IMR-90 (cell line): Measurements from ENCODE around the gene SEMA3E. TPM values are rescaled to one million over a fixed set of nuclear protein-coding genes. Genes with fewer than 3 reads are reported as not detected.

Experiments used
- ATAC-seq: fragments of 200-7000 bp; cut with Tn5 transposase; 2 replicates; pipeline ENCODE4 v1.9.1; 2020; ENCODE audit warnings: low read depth, mild to moderate bottlenecking, moderate library complexity
- BruUV-seq: library from RNA; stranded (reverse); fragments of 400-500 nt; replicated peaks from 2 replicates; lab custom pipeline; 2021; lab: Mats Ljungman, UMichigan
- CTCF ChIA-PET: fragments of 300-600 bp; formaldehyde crosslinking; extraction: SDS; loops from one replicate; lab custom pipeline; 2021; ENCODE audit warnings: antibody characterized with exemption; lab: Yijun Ruan, JAX
- POLR2A ChIA-PET: fragments of 300-600 bp; sonication (Branson Sonifier 250); formaldehyde crosslinking; loops from one replicate; lab custom pipeline; 2022; ENCODE audit warnings: antibody characterized with exemption; ENCODE audit not compliant: unreplicated experiment; lab: Charles Lee
- DNase-seq: peaks from one replicate; pipeline ENCODE4 v3.0.0; 2013
- H2AFZ ChIP-seq: replicated peaks from 2 replicates; pipeline ENCODE3; 2013; ENCODE audit warnings: low read length, mild to moderate bottlenecking; ENCODE audit not compliant: poor library complexity
- H2AK5ac ChIP-seq: 2 replicates; pipeline ENCODE4 v1.6.1; 2013; ENCODE audit warnings: low read depth, low read length, inconsistent platforms
- H2AK9ac ChIP-seq: replicated peaks from 2 replicates; pipeline ENCODE3; 2013; ENCODE audit warnings: mild to moderate bottlenecking, low read depth, low read length, moderate library complexity; ENCODE audit not compliant: poor library complexity
- H2BK120ac ChIP-seq: 2 replicates; pipeline ENCODE4 v1.6.1; 2013; ENCODE audit warnings: low read depth, low read length, inconsistent platforms
- H2BK15ac ChIP-seq: 3 replicates; pipeline ENCODE4 v1.6.1; 2013; ENCODE audit warnings: low read depth, low read length, inconsistent platforms
- H2BK20ac ChIP-seq: 2 replicates; pipeline ENCODE4 v1.6.1; 2013; ENCODE audit warnings: low read depth, mild to moderate bottlenecking, inconsistent platforms, low read length, moderate library complexity
- H2BK5ac ChIP-seq: 2 replicates; pipeline ENCODE4 v1.6.1; 2013; ENCODE audit warnings: mild to moderate bottlenecking, low read depth, low read length, inconsistent platforms; ENCODE audit not compliant: poor library complexity, severe bottlenecking
- H3K14ac ChIP-seq: replicated peaks from 2 replicates; pipeline ENCODE4 v1.6.1; 2013; ENCODE audit warnings: low read depth, low read length, inconsistent platforms
- H3K18ac ChIP-seq: 2 replicates; pipeline ENCODE4 v1.6.1; 2013; ENCODE audit warnings: low read depth, low read length, control low read depth
- H3K23ac ChIP-seq: 2 replicates; pipeline ENCODE4 v1.6.1; 2013; ENCODE audit warnings: low read depth, low read length, inconsistent platforms
- H3K27ac ChIP-seq: 2 replicates; pipeline ENCODE4 v1.5.1; 2013; ENCODE audit warnings: mild to moderate bottlenecking, control low read depth, low read length; ENCODE audit not compliant: insufficient read depth
- H3K27me3 ChIP-seq: 2 replicates; pipeline ENCODE4 v1.6.1; 2013; ENCODE audit warnings: low read length; ENCODE audit not compliant: control insufficient read depth, insufficient read depth
- H3K36me3 ChIP-seq: 2 replicates; pipeline ENCODE4 v1.6.1; 2013; ENCODE audit warnings: low read length, mixed read lengths; ENCODE audit not compliant: control insufficient read depth, insufficient read depth
- H3K4ac ChIP-seq: 2 replicates; pipeline ENCODE4 v1.6.1; 2013; ENCODE audit warnings: low read depth, low read length, inconsistent platforms
- H3K4me1 ChIP-seq: 2 replicates; pipeline ENCODE4 v1.6.1; 2013; ENCODE audit warnings: low read length, mixed read lengths; ENCODE audit not compliant: control insufficient read depth, insufficient read depth
- H3K4me2 ChIP-seq: 2 replicates; pipeline ENCODE4 v1.6.1; 2013; ENCODE audit warnings: low read depth, mild to moderate bottlenecking, control low read depth, low read length, moderate library complexity
- H3K4me3 ChIP-seq: 2 replicates; pipeline ENCODE4 v1.5.1; 2013; ENCODE audit warnings: low read depth, mild to moderate bottlenecking, control low read depth, low read length, moderate library complexity; ENCODE audit not compliant: insufficient read depth
- H3K56ac ChIP-seq: 2 replicates; pipeline ENCODE4 v1.6.1; 2013; ENCODE audit warnings: low read length, inconsistent platforms; ENCODE audit not compliant: insufficient read depth; ENCODE audit errors: extremely low read depth
- H3K79me1 ChIP-seq, 2 experiments: 2 replicates each; pipeline ENCODE4 v1.6.1; 2013; ENCODE audit warnings: low read length in 2 of 2, inconsistent platforms in 1 of 2, low read depth in 1 of 2
- H3K9ac ChIP-seq: 2 replicates; pipeline ENCODE4 v1.6.1; 2013; ENCODE audit warnings: low read depth, low read length, control low read depth
- H3K9me1 ChIP-seq: 2 replicates; pipeline ENCODE4 v1.6.1; 2013; ENCODE audit warnings: low read length, inconsistent platforms; ENCODE audit not compliant: insufficient read depth
- H3K9me3 ChIP-seq: 2 replicates; pipeline ENCODE4 v1.6.1; 2013; ENCODE audit warnings: low read length; ENCODE audit not compliant: control insufficient read depth, insufficient read depth
- H4K20me1 ChIP-seq: 2 replicates; pipeline ENCODE4 v1.6.1; 2013; ENCODE audit warnings: low read length, inconsistent platforms; ENCODE audit not compliant: insufficient read depth
- H4K5ac ChIP-seq: 2 replicates; pipeline ENCODE4 v1.6.1; 2013; ENCODE audit warnings: mild to moderate bottlenecking, low read depth, low read length, control low read depth
- H4K8ac ChIP-seq, 2 experiments: 2 replicates each; pipeline ENCODE4 v1.6.1; 2013; ENCODE audit warnings: low read depth in 2 of 2, low read length in 2 of 2, control low read depth in 1 of 2, inconsistent platforms in 1 of 2
- H4K91ac ChIP-seq: 2 replicates; pipeline ENCODE4 v1.6.1; 2013; ENCODE audit warnings: low read depth, low read length, inconsistent platforms; ENCODE audit not compliant: insufficient read depth
- BHLHE40 ChIP-seq: fragments of 150-350 bp; IDR thresholded peaks from 2 replicates; pipeline ENCODE4 v1.6.1; 2016; ENCODE audit warnings: mild to moderate bottlenecking, low read depth, low read length
- CEBPB ChIP-seq: IDR thresholded peaks from 2 replicates; pipeline ENCODE4 v1.6.1; 2012; ENCODE audit warnings: low read depth, low read length, improper control_type of control experiment
- CHD1 ChIP-seq: IDR thresholded peaks from 2 replicates; pipeline ENCODE4 v1.6.1; 2012; ENCODE audit warnings: low read depth, low read length, improper control_type of control experiment
- FOS ChIP-seq: fragments of 150-350 bp; IDR thresholded peaks from 2 replicates; pipeline ENCODE4 v1.6.1; 2016; ENCODE audit warnings: low read depth, low read length
- MAFK ChIP-seq: IDR thresholded peaks from 2 replicates; pipeline ENCODE4 v1.6.1; 2012; ENCODE audit warnings: low read depth, low read length, improper control_type of control experiment
- MAZ ChIP-seq: IDR thresholded peaks from 2 replicates; pipeline ENCODE4 v1.6.1; 2012; ENCODE audit warnings: low read depth, mild to moderate bottlenecking, low read length, improper control_type of control experiment, moderate library complexity, borderline replicate concordance
- MXI1 ChIP-seq: IDR thresholded peaks from 2 replicates; pipeline ENCODE4 v1.6.1; 2012; ENCODE audit warnings: low read depth, mild to moderate bottlenecking, low read length, moderate library complexity, borderline replicate concordance
- NFE2L2 ChIP-seq: fragments of 150-350 bp; IDR thresholded peaks from 2 replicates; pipeline ENCODE4 v1.6.1; 2016; ENCODE audit warnings: low read depth, mild to moderate bottlenecking, low read length
- POLR2A ChIP-seq: IDR thresholded peaks from 2 replicates; pipeline ENCODE4 v1.6.1; 2012; ENCODE audit warnings: mild to moderate bottlenecking, low read depth, low read length
- RAD21 ChIP-seq: IDR thresholded peaks from 2 replicates; pipeline ENCODE4 v1.6.1; 2012; ENCODE audit warnings: low read length, improper control_type of control experiment
- RCOR1 ChIP-seq: IDR thresholded peaks from 2 replicates; pipeline ENCODE4 v1.6.1; 2012; ENCODE audit warnings: mild to moderate bottlenecking, low read length, improper control_type of control experiment; ENCODE audit not compliant: insufficient replicate concordance
- RFX5 ChIP-seq: IDR thresholded peaks from 2 replicates; pipeline ENCODE4 v1.8.0; 2012; ENCODE audit warnings: low read depth, mild to moderate bottlenecking, low read length, moderate library complexity
- SMC3 ChIP-seq: fragments of 150-350 bp; IDR thresholded peaks from 2 replicates; pipeline ENCODE4 v1.6.1; 2016; ENCODE audit warnings: low read depth, mild to moderate bottlenecking, antibody characterized with exemption, low read length, moderate library complexity
- WGBS, 2 experiments: methylation state at CpG; one replicate each; pipeline versions ENCODE4 v1.1.5 to v1.1.7; 2013; ENCODE audit warnings: missing lambda C conversion rate in 2 of 2; ENCODE audit not compliant: insufficient read length in 1 of 2; ENCODE audit errors: extremely low coverage in 2 of 2; 5-methylcytosine and 5-hydroxymethylcytosine counted together
- dilution Hi-C: fragments of 300-500 bp; cut with HindIII; formaldehyde crosslinking; loops from one replicate; pipeline ENCODE4 v1.14.3; 2018; ENCODE audit warnings: low sequenced_read_pairs; ENCODE audit not compliant: unreplicated experiment
- in situ Hi-C: fragments of 300-500 bp; cut with MboI; formaldehyde crosslinking; loops from 3 replicates; pipeline ENCODE4 v1.14.3; 2019; ENCODE audit warnings: low sequenced_read_pairs, inconsistent platforms, mixed read lengths
- intact Hi-C: fragments of 100-400 bp; cut with micrococcal nuclease; formaldehyde crosslinking; loops from 2 replicates; pipeline ENCODE4 v1.10.0; 2022
- polyA plus RNA-seq, 3 experiments: library from polyadenylated mRNA; depleted of rRNA; stranded (reverse); fragments of >200 nt; gene quantifications; 2 replicates each; pipeline ENCODE4 v1.2.3, GENCODE V29; 2012; ENCODE audit warnings: low replicate concordance in 1 of 3
- total RNA-seq: library from RNA; depleted of rRNA; stranded (reverse); fragments of >200 nt; gene quantifications from 2 replicates; pipeline ENCODE4 v1.2.3, GENCODE V29; 2012
- TF ChIP-seq, protein P1 (sequence below): fragments of 150-350 bp; IDR thresholded peaks from 2 replicates; pipeline ENCODE4 v1.6.1; 2016; ENCODE audit warnings: low read depth, mild to moderate bottlenecking, low read length, moderate library complexity, borderline replicate concordance
- TF ChIP-seq, protein P2 (sequence below): conservative IDR thresholded peaks from 2 replicates; pipeline ENCODE4 v1.5.1; 2012; ENCODE audit warnings: mild to moderate bottlenecking, low read depth, low read length, improper control_type of control experiment
- TF ChIP-seq, protein P3 (sequence below): fragments of 150-350 bp; IDR thresholded peaks from 2 replicates; pipeline ENCODE4 v1.6.1; 2017; ENCODE audit warnings: mild to moderate bottlenecking, antibody characterized with exemption, low read length, low read depth

Gene SEMA3E
- total and polyA plus RNA-seq, 2 of the 4 experiments (the other 2 are of a cell fraction) = 0.31 to 0.72 TPM

DNA sequence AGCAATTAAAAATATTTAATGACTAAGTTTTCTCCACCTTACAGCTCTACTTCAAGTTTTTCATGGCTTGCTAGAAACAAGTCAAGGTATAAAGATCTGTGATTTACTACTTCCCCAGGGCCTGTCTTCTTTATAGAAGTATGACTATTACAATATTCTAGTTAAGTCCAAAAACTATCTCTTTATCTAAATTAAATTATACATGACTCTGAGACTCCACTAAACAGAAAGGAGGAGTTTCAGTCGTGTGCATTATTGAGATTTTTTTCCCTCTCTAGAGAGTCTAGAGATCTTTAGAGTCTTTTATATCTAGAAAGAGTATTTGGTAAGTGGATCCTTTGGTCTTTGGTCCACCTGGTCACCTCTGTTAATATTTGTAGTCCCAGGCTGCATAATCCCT is 100.7 kb downstream of the SEMA3E start:
- Histone ChIP-seq H3K27me3 (no peaks in the 10 kb centered on the region), H4K5ac (no peak overlapping the region), H3K23ac (no peak overlapping the region), H3K9ac (no peak overlapping the region), H3K9me3 (no peaks in the 10 kb centered on the region), H4K20me1 (no peaks in the 10 kb centered on the region), H2AFZ (no peak overlapping the region), H3K9me1 (no peaks in the 10 kb centered on the region), H2BK120ac (no peak overlapping the region), H3K56ac (no peak overlapping the region), H2AK9ac (no peak overlapping the region), H2AK5ac (no peak overlapping the region), H4K91ac (no peak overlapping the region), H3K18ac (no peak overlapping the region), H3K36me3 (no peaks in the 10 kb centered on the region), H3K4me1 (peaks cover 2% of the 10 kb centered on the region; the same call in 1 of the 2 replicates), H2BK20ac (no peak overlapping the region), H2BK15ac (0 out of 3 replicates have a peak overlapping the region, but pooled peaks have one; percentile 2), H3K14ac (no peak overlapping the region), H3K4me2 (no peak overlapping the region), H2BK5ac (no peak overlapping the region), H3K4ac (no peak overlapping the region), H4K8ac (no peak overlapping the region), H3K27ac (no peak overlapping the region), H3K79me1 (no peaks in the 10 kb centered on the region), H3K4me3 (no peak overlapping the region)
- CTCF ChIA-PET = no interaction called here
- POLR2A ChIA-PET = no interaction called here
- no CpG with 5 or more reads among the region's 1 CpG for WGBS, 2 experiments
- no TSS peak for BruUV-seq
- in situ Hi-C loops (no loop called here), dilution Hi-C loops (no loop called here), intact Hi-C loops (no loop called here)
- no peak for ATAC-seq
- no peak for DNase-seq
- TF ChIP-seq, protein P1, sequence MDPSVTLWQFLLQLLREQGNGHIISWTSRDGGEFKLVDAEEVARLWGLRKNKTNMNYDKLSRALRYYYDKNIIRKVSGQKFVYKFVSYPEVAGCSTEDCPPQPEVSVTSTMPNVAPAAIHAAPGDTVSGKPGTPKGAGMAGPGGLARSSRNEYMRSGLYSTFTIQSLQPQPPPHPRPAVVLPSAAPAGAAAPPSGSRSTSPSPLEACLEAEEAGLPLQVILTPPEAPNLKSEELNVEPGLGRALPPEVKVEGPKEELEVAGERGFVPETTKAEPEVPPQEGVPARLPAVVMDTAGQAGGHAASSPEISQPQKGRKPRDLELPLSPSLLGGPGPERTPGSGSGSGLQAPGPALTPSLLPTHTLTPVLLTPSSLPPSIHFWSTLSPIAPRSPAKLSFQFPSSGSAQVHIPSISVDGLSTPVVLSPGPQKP = no peak
- no peak for TF ChIP-seq RFX5
- no peak for TF ChIP-seq POLR2A
- no peak for TF ChIP-seq SMC3
- no peak for TF ChIP-seq BHLHE40
- TF ChIP-seq RCOR1 = no peak
- TF ChIP-seq RAD21 = no peak
- TF ChIP-seq MAFK = no peak
- no peak for TF ChIP-seq CEBPB
- TF ChIP-seq MXI1 = no peak
- no peak for TF ChIP-seq NFE2L2
- no peak for TF ChIP-seq MAZ
- TF ChIP-seq, protein P2, sequence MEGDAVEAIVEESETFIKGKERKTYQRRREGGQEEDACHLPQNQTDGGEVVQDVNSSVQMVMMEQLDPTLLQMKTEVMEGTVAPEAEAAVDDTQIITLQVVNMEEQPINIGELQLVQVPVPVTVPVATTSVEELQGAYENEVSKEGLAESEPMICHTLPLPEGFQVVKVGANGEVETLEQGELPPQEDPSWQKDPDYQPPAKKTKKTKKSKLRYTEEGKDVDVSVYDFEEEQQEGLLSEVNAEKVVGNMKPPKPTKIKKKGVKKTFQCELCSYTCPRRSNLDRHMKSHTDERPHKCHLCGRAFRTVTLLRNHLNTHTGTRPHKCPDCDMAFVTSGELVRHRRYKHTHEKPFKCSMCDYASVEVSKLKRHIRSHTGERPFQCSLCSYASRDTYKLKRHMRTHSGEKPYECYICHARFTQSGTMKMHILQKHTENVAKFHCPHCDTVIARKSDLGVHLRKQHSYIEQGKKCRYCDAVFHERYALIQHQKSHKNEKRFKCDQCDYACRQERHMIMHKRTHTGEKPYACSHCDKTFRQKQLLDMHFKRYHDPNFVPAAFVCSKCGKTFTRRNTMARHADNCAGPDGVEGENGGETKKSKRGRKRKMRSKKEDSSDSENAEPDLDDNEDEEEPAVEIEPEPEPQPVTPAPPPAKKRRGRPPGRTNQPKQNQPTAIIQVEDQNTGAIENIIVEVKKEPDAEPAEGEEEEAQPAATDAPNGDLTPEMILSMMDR = no peak
- TF ChIP-seq CHD1 = no peak
- TF ChIP-seq, protein P3, sequence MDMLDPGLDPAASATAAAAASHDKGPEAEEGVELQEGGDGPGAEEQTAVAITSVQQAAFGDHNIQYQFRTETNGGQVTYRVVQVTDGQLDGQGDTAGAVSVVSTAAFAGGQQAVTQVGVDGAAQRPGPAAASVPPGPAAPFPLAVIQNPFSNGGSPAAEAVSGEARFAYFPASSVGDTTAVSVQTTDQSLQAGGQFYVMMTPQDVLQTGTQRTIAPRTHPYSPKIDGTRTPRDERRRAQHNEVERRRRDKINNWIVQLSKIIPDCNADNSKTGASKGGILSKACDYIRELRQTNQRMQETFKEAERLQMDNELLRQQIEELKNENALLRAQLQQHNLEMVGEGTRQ = no peak
- no peak for TF ChIP-seq FOS
